GM13976 (cell line): ENCODE measurements around the gene LIPH.

Experiments
- DNase-seq: peaks from one replicate; pipeline ENCODE4 v3.0.0; 2012; ENCODE audit warnings: low spot score
- CTCF ChIP-seq: IDR thresholded peaks from 2 replicates; pipeline ENCODE4 v1.5.1; 2012; ENCODE audit warnings: borderline replicate concordance, mild to moderate bottlenecking; ENCODE audit not compliant: insufficient read depth; ENCODE audit errors: extremely low read depth, missing control alignments, control extremely low read depth
- in situ Hi-C: fragments of 300-500 bp; cut with MboI; formaldehyde crosslinking; loops from one replicate; pipeline ENCODE4 v1.12.0; 2022; ENCODE audit warnings: low sequenced_read_pairs, mixed read lengths, inconsistent platforms; ENCODE audit not compliant: unreplicated experiment

LIPH gene

GRCh38 chr3:185498503-185499396, 53.6 kb downstream of the LIPH start, which contains the start of gene TMEM41A:
Gene TMEM41A, minus strand, starts transcription at chr3:185499035. Its CDS starts 74 bp downstream, at chr3:185498961.
- peak; percentile 98 for DNase-seq
- TF ChIP-seq CTCF: no peak
- in situ Hi-C loops: no loop called here

GRCh38 chr3:185490241-185490640, 62.1 kb downstream of the LIPH start:
- in situ Hi-C loops: no loop called here
- DNase-seq: no peak
- no peak for TF ChIP-seq CTCF

GRCh38 chr3:185489462-185489861, 62.9 kb downstream of the LIPH start:
- in situ Hi-C loops: no loop called here
- TF ChIP-seq CTCF: no peak

GRCh38 chr3:185488465-185488864, 63.9 kb downstream of the LIPH start:
- no peak for DNase-seq
- in situ Hi-C loops: no loop called here
- no peak for TF ChIP-seq CTCF

More at GRCh38 chr3:185489462-185489861, 62.9 kb downstream of the LIPH start:
- no peak for DNase-seq

GRCh38 chr3:185486394-185486793, 66.0 kb downstream of the LIPH start:
- TF ChIP-seq CTCF: no peak
- in situ Hi-C loops: no loop called here
- DNase-seq: no peak

GRCh38 chr3:185484296-185484695, 68.1 kb downstream of the LIPH start:
- no peak for DNase-seq
- TF ChIP-seq CTCF: no peak
- in situ Hi-C loops: no loop called here
